ENCODE results near the gene RBMY1E.
"Not testable (repeated sequence)": the region's sequence is repeated elsewhere in the genome, so short reads cannot be mapped to it uniquely, and the experiment has no call there.

RBMY1E gene

DNA sequence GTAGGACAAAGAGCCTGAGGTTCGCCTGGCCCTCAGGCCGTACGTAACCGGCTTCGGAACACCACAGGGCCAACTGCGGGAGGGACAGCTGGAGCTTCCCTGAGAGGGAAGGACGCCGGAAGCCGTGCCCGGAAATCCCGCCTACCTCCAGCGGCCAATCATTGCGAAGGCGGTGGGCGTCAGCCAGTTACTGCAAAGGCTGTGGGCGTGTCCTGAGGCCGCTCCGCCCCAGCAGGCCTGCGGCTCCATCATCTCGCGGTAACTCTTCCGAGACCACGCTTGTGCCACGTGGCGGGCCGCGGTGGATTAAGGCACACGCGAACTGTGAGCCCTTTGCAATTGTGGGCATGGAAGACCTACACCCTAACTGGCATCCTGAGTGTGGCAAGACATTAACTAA is at the start of gene RBMY1E:
Gene RBMY1E (minus strand): TSS at position 101 of the 400 bp plus-strand sequence. CDS start 1,978 bp downstream, outside the sequence.
- DNase-seq (ENCODE audit: low read depth): not testable (repeated sequence)

GRCh38 chrY:21894426-21894825 is 23.4 kb downstream of the RBMY1E start, which contains the start of gene RBMY1D:
Gene RBMY1D (minus strand): TSS chrY:21894526. CDS start chrY:21892513, 2,013 bp downstream.
- DNase-seq (ENCODE audit: low read depth): not testable (repeated sequence)

- not testable (repeated sequence) for DNase-seq (ENCODE audit: low read depth)
Observed at GRCh38 chrY:21869407-21870076, 48.3 kb downstream of the RBMY1E start.
